Right atrium auricular region (tissue), 2 donors: Measurements from ENCODE around the gene COL15A1. TPM values are rescaled to one million over a fixed set of nuclear protein-coding genes. Genes with fewer than 3 reads are reported as not detected.

Experiments
- DNase-seq: peaks from one replicate; pipeline ENCODE4 v3.0.0-alpha.2; 2019; ENCODE audit warnings: low spot score
- H3K27ac ChIP-seq, 2 donors: fragments of 200-600 bp; sonication (generic); 1 replicate in 1 of 2; 2 replicates in 1 of 2; pipeline ENCODE4 v1.5.1; 2016 to 2019
- H3K27me3 ChIP-seq, 2 donors: fragments of 200-600 bp; sonication (generic); one replicate each; pipeline versions ENCODE4 v1.5.1 to v1.6.0; 2017 to 2019
- H3K36me3 ChIP-seq: fragments of 200-600 bp; sonication (generic); one replicate; pipeline ENCODE4 v1.5.1; 2016
- H3K4me1 ChIP-seq, 2 donors: fragments of 200-600 bp; sonication (generic); one replicate each; pipeline versions ENCODE4 v1.5.1 to v1.6.0; 2017 to 2019
- H3K4me3 ChIP-seq, 2 donors: fragments of 200-600 bp; sonication (generic); 1 replicate in 1 of 2; 2 replicates in 1 of 2; pipeline ENCODE4 v1.5.1; 2017 to 2019; ENCODE audit warnings: mild to moderate bottlenecking in 1 of 2, moderate library complexity in 1 of 2
- H3K9me3 ChIP-seq, 2 donors: fragments of 200-600 bp; sonication (generic); one replicate each; pipeline ENCODE4 v1.5.1; 2019
- CTCF ChIP-seq, 2 donors: fragments of 200-600 bp; sonication (generic); IDR thresholded peaks; one replicate each; pipeline ENCODE4 v1.5.1; 2019; ENCODE audit warnings: antibody characterized with exemption in 2 of 2
- total RNA-seq, 2 donors: library from RNA; depleted of rRNA; stranded (reverse); fragments of >200 nt; gene quantifications; one replicate each; pipeline ENCODE4 v1.1.0, GENCODE V29; 2016

COL15A1 gene
- total RNA-seq, 2 donors from 2014 or later = 22.4 to 38.2 TPM

- Histone ChIP-seq H3K4me1 (peaks cover 0 to 82% of the 10 kb centered on the region in 2 donors), H3K27ac (peak overlapping the region; percentile 73 to 76), H3K4me3 (no peak overlapping the region), H3K27me3 (no peaks in the 10 kb centered on the region), H3K36me3 (no peaks in the 10 kb centered on the region), H3K9me3 (no peaks in the 10 kb centered on the region)
- no peak for DNase-seq
- no peak for TF ChIP-seq CTCF (IDR thresholded peaks at IDR 0.05)
Measured at GRCh38 chr9:98973171-98973570, 29.5 kb downstream of the COL15A1 start.

DNA sequence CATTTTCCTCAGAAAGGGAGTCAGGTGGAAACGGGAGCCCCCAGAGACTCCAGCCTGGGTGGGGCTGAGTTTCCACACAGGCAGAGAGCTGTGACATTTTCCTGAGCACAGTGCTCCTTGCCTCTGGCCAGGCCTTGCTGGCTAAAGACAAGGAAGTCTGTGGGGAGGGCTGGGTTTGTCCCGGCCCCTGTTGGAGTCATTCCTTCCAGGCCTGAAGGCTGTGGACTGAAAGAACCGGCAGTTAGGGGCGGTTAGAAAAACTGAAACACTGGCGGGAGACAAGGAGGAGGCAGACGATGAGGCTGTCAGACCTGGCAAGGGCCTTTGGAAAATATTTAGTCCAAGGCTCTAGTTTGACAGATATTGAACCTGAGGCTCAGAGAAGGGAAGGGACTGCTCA lies 29.9 kb downstream of the COL15A1 start:
- TF ChIP-seq CTCF (IDR thresholded peaks at IDR 0.05) = no peak
- H3K9me3 ChIP-seq = no peaks in the 10 kb centered on the region
- H3K27ac ChIP-seq = peak overlapping the region; percentile 73 to 76
- H3K36me3 ChIP-seq = no peaks in the 10 kb centered on the region
- no peaks in the 10 kb centered on the region for H3K27me3 ChIP-seq
- H3K4me1 ChIP-seq = peaks cover 0 to 84% of the 10 kb centered on the region in 2 donors
- no peak overlapping the region for H3K4me3 ChIP-seq
- peak; percentile 92 for DNase-seq

GRCh38 chr9:98974106-98974505 lies 30.4 kb downstream of the COL15A1 start:
- Histone ChIP-seq H3K4me1 (peaks cover 0 to 84% of the 10 kb centered on the region in 2 donors), H3K4me3 (no peak overlapping the region), H3K36me3 (no peaks in the 10 kb centered on the region), H3K9me3 (no peaks in the 10 kb centered on the region), H3K27ac (peak overlapping the region; percentile 73 to 76), H3K27me3 (no peaks in the 10 kb centered on the region)
- no peak for TF ChIP-seq CTCF (IDR thresholded peaks at IDR 0.05)
- no peak for DNase-seq

DNA sequence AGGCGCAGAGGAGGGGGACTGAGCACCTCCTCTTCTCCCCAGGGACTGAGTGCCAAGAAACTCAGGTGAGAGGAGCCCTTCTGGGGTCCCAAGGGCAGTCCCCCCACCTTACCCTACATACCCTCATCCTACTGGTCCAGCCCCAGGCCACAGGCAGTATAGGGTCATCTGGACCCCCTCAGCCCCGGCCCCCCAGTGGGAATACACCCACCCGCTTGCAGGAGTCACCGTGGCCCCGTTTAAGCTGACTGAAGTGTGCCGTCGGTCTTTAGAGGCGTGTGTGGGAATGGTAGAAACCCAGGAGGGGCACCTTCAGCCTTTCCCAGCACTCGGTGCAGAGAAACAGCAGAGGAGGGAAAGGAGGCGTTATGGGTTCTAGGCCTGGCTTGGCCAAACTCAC lies 30.8 kb downstream of the COL15A1 start:
- Histone ChIP-seq H3K27ac (peak overlapping the region; percentile 73 to 76), H3K4me1 (peaks cover 0 to 84% of the 10 kb centered on the region in 2 donors), H3K4me3 (peak overlapping the region in 1 of 2 donors; percentile 33), H3K27me3 (no peaks in the 10 kb centered on the region), H3K36me3 (no peaks in the 10 kb centered on the region), H3K9me3 (no peaks in the 10 kb centered on the region)
- TF ChIP-seq CTCF (IDR thresholded peaks at IDR 0.05) = no peak
- DNase-seq = no peak

DNA sequence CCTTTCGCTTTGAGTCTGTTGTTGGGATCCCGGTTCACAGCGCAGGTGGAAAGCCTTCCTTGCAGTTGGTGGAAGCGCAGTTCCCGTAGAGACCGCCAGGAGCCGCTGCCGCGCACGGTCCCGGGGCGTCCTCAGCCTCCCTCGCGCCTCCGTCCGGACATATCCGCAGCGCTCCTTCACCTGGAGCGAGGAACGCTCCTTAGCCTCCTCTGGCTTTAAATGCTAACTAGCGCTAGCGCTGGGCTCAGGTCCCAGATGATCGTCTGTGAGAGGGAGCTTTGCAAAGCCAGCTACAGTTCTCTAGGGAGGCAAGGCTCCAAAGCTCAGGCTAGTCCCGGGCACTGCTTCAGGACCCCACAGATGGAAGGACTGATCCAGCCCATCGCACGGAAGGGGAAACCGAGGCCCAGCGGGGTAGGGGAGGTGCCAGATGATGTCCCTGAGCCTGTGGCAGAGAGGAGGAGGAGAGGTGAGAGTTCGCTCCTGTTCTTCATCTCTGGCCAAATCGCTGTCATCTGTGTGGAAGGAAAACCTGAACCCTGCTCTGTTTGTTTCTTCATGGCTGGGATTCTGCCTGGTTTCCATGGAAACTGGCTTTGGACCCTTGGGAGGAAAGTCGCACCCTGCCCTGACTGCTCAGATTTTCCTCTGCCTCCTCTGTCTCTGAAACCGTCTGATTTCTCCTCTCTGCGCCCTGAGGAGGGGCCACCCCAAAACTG lies 31.4 kb downstream of the COL15A1 start:
- H3K27me3 ChIP-seq = no peaks in the 10 kb centered on the region
- no peaks in the 10 kb centered on the region for H3K9me3 ChIP-seq
- peak; percentile 86 for DNase-seq
- H3K27ac ChIP-seq = peak overlapping the region; percentile 73 to 76
- peak overlapping the region; percentile 3 to 33 for H3K4me3 ChIP-seq
- no peaks in the 10 kb centered on the region for H3K36me3 ChIP-seq
- H3K4me1 ChIP-seq = peaks cover 0 to 78% of the 10 kb centered on the region in 2 donors
- peak; percentile 99 for TF ChIP-seq CTCF (IDR thresholded peaks at IDR 0.05)

GRCh38 chr9:98975838-98976237 lies 32.1 kb downstream of the COL15A1 start:
- H3K27ac ChIP-seq = peak overlapping the region; percentile 73 to 76
- no peak overlapping the region for H3K4me3 ChIP-seq
- peaks cover 0 to 71% of the 10 kb centered on the region in 2 donors for H3K4me1 ChIP-seq
- TF ChIP-seq CTCF (IDR thresholded peaks at IDR 0.05) = no peak
- no peak for DNase-seq
- no peaks in the 10 kb centered on the region for H3K36me3 ChIP-seq
- no peaks in the 10 kb centered on the region for H3K9me3 ChIP-seq
- H3K27me3 ChIP-seq = no peaks in the 10 kb centered on the region
